ENCODE data around the gene FLG2. TPM values are rescaled to one million over a fixed set of nuclear protein-coding genes. Genes with fewer than 3 reads are reported as not detected.

The FLG2 gene
- polyA plus RNA-seq, 3 donors: not detected

GRCh38 chr1:152348447-152348846 is 11.4 kb downstream of the FLG2 start:
- no peak overlapping the region for H3K27ac Mint-ChIP-seq
- intact Hi-C loops (cut with micrococcal nuclease): loop anchor here (5.0 to 10.0 kb wide), 2 partner anchors 106 to 109 kb away; no protein-coding TSS in a partner anchor
- H3K9me3 Mint-ChIP-seq: peaks cover 0 to 8% (median 7%) of the 10 kb centered on the region in 7 donors

DNA sequence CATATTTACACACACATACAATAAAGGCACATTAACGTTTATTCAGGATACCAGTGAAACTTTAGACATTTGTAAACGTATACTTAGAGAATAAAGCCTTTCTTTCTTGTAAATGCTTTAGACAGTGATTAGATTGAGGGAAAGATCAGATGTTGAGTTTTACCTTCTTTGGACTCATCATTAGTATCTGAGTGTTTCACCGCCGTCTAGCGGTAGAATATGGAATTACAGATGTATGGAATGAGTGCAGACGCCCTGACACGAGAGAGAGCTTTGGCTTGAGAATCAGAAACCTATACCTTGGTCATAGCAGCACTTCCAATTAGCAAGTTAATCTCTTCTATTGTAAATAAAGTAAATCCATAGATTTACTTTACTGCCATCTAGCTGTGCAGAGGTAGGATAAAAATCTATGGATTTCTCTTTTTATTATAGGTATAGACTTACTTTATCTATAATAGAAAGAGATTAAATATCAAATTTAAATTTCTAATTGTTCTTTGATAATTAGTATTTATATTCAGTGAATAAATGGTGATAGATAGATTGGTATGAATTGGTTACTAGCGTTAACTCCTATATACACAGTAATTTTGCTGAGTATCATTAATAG is 12.6 kb downstream of the FLG2 start:
- no peaks in the 10 kb centered on the region for H3K9me3 ChIP-seq (replicated peaks in 1 of 2; ENCODE audit: control insufficient read depth in 1 of 2, insufficient read depth in 1 of 2, low read length in 2 of 2)
- Mint-ChIP-seq H3K4me3 (no peak overlapping the region), H3K36me3 (no peaks in the 10 kb centered on the region), H3K4me1 (no peaks in the 10 kb centered on the region), H3K27ac (no peak overlapping the region), H3K9me3 (peaks cover 0 to 4% (median 0%) of the 10 kb centered on the region in 7 donors), H3K27me3 (ENCODE audit: low read depth in 3 of 3) (peaks cover 1 to 14% (median 4%) of the 10 kb centered on the region in 3 donors)
- no peak overlapping the region for H3K9ac ChIP-seq (ENCODE audit: insufficient read depth, low read length, poor library complexity, severe bottlenecking)
- H3K4me2 ChIP-seq (replicated peaks; ENCODE audit: extremely low read depth, low read length, poor library complexity, severe bottlenecking): no peak overlapping the region
- WGBS (ENCODE audit: insufficient coverage): no CpG with 5 or more reads among the region's 8 CpGs
- H3K4me3 ChIP-seq (replicated peaks in 1 of 3; ENCODE audit: low read depth in 2 of 3, low read length in 3 of 3): no peak overlapping the region
- intact Hi-C loops (cut with micrococcal nuclease): loop anchor here (5.0 to 10.0 kb wide), 2 partner anchors 108 to 110 kb away; no protein-coding TSS in a partner anchor
- H3K36me3 ChIP-seq (replicated peaks in 1 of 2; ENCODE audit: control insufficient read depth in 1 of 2, insufficient read depth in 2 of 2, low read length in 2 of 2): no peaks in the 10 kb centered on the region
- H3K27me3 ChIP-seq (ENCODE audit: control insufficient read depth in 2 of 2, insufficient read depth in 2 of 2, low read length in 2 of 2): peaks cover 0 to 15% of the 10 kb centered on the region in 2 donors
- DNase-seq: peak; percentile 24 to 53 (median 36)
- no peaks in the 10 kb centered on the region for H3K79me2 ChIP-seq (ENCODE audit: insufficient read depth, low read length)
- H2AFZ ChIP-seq (ENCODE audit: insufficient read depth, low read depth, low read length, poor library complexity, severe bottlenecking): no peak overlapping the region
- no peaks in the 10 kb centered on the region for H4K20me1 ChIP-seq (ENCODE audit: insufficient read depth, low read length)
- no peak overlapping the region for H3K27ac ChIP-seq (ENCODE audit: low read depth in 1 of 2, low read length in 2 of 2)
- H3K4me1 ChIP-seq (ENCODE audit: control insufficient read depth in 1 of 2, insufficient read depth in 2 of 2, low read length in 2 of 2): no peaks in the 10 kb centered on the region
- peak; percentile 98 for TF ChIP-seq CTCF (IDR thresholded peaks at IDR 0.05)

More at GRCh38 chr1:152348447-152348846, 11.4 kb downstream of the FLG2 start:
- H3K4me3 ChIP-seq (replicated peaks in 1 of 3; ENCODE audit: low read depth in 2 of 3, low read length in 3 of 3): no peak overlapping the region
- H3K4me1 ChIP-seq (ENCODE audit: control insufficient read depth in 1 of 2, insufficient read depth in 2 of 2, low read length in 2 of 2): no peaks in the 10 kb centered on the region
- H3K4me3 Mint-ChIP-seq: no peak overlapping the region
- H3K9me3 ChIP-seq (replicated peaks in 1 of 2; ENCODE audit: control insufficient read depth in 1 of 2, insufficient read depth in 1 of 2, low read length in 2 of 2): peaks cover 4 to 8% of the 10 kb centered on the region in 2 donors
- peaks cover 0 to 10% (median 2%) of the 10 kb centered on the region in 3 donors for H3K27me3 Mint-ChIP-seq (ENCODE audit: low read depth in 3 of 3)
- no peak overlapping the region for H3K4me2 ChIP-seq (replicated peaks; ENCODE audit: extremely low read depth, low read length, poor library complexity, severe bottlenecking)
- H3K9ac ChIP-seq (ENCODE audit: insufficient read depth, low read length, poor library complexity, severe bottlenecking): no peak overlapping the region
- no peaks in the 10 kb centered on the region for H3K36me3 ChIP-seq (replicated peaks in 1 of 2; ENCODE audit: control insufficient read depth in 1 of 2, insufficient read depth in 2 of 2, low read length in 2 of 2)
- peak; percentile 10 for TF ChIP-seq CTCF (IDR thresholded peaks at IDR 0.05)
- no peak overlapping the region for H3K27ac ChIP-seq (ENCODE audit: low read depth in 1 of 2, low read length in 2 of 2)
- no peaks in the 10 kb centered on the region for H3K4me1 Mint-ChIP-seq
- WGBS (ENCODE audit: insufficient coverage): 60% methylated on average over 1 of the region's 1 CpG
- H4K20me1 ChIP-seq (ENCODE audit: insufficient read depth, low read length): no peaks in the 10 kb centered on the region
- H3K36me3 Mint-ChIP-seq: no peaks in the 10 kb centered on the region
- no peak for DNase-seq
- no peaks in the 10 kb centered on the region for H3K79me2 ChIP-seq (ENCODE audit: insufficient read depth, low read length)
- H2AFZ ChIP-seq (ENCODE audit: insufficient read depth, low read depth, low read length, poor library complexity, severe bottlenecking): no peak overlapping the region
- peaks cover 0 to 8% of the 10 kb centered on the region in 2 donors for H3K27me3 ChIP-seq (ENCODE audit: control insufficient read depth in 2 of 2, insufficient read depth in 2 of 2, low read length in 2 of 2)

All from CD14-positive monocyte (primary cell).